HCT116 (cell line): ENCODE measurements around the gene NSUN2. TPM values are rescaled to one million over a fixed set of nuclear protein-coding genes. Genes with fewer than 3 reads are reported as not detected.

ENCODE experiments used
- ATAC-seq: fragments of 200-7000 bp; cut with Tn5 transposase; 2 replicates; pipeline ENCODE4 v1.9.1; 2020; ENCODE audit warnings: mild to moderate bottlenecking, moderate library complexity
- BruUV-seq: library from RNA; stranded (reverse); fragments of 400-500 nt; replicated peaks from 2 replicates; lab custom pipeline; 2021; lab: Mats Ljungman, UMichigan
- CTCF ChIA-PET: fragments of 300-600 bp; sonication (Branson Sonifier 250); formaldehyde crosslinking; loops from one replicate; lab custom pipeline; 2021; ENCODE audit warnings: antibody characterized with exemption; lab: Charles Lee
- POLR2A ChIA-PET: fragments of 300-600, 350-600 bp; sonication (Branson Sonifier 250); formaldehyde crosslinking; loops from one replicate; lab custom pipeline; 2021; ENCODE audit warnings: antibody characterized with exemption; lab: Charles Lee
- RAD21 ChIA-PET, 2 experiments: fragments of 300-600 bp; sonication (Branson Sonifier 250); formaldehyde crosslinking; loops; one replicate each; lab custom pipeline; 2023; ENCODE audit warnings: low total read pairs in 2 of 2; ENCODE audit not compliant: uncharacterized antibody in 2 of 2, unreplicated experiment in 2 of 2, low non-redundant PET in 1 of 2; lab: Charles Lee
- DNase-seq: peaks from one replicate; pipeline ENCODE4 v3.0.0-alpha.2; 2010; ENCODE audit warnings: low read depth, low spot score
- H2AFZ ChIP-seq: fragments of 200-600 bp; shearing (Covaris generic), sonication (generic); 2 replicates; pipeline ENCODE4 v1.6.1; 2017; ENCODE audit warnings: low read depth, mixed run types, mixed read lengths, antibody characterized with exemption, low read length; ENCODE audit not compliant: poor library complexity, severe bottlenecking
- H3K27ac ChIP-seq: 2 replicates; pipeline ENCODE4 v1.5.1; 2012; ENCODE audit warnings: low read depth, low read length
- H3K27me3 ChIP-seq: fragments of 200-600 bp; sonication (generic); 2 replicates; pipeline ENCODE4 v1.6.1; 2016; ENCODE audit warnings: mixed run types, low read length, mixed read lengths; ENCODE audit not compliant: insufficient read depth
- H3K36me3 ChIP-seq, 2 experiments: fragments of 200-500 bp in 1 of 2; fragments of 200-600 bp in 1 of 2; sonication (Bioruptor generic) in 1 of 2; sonication (generic) in 1 of 2; 2 replicates each; pipeline versions ENCODE4 v1.5.1 to v1.6.1; 2014 to 2016; ENCODE audit warnings: low read length in 2 of 2, inconsistent platforms in 1 of 2, mixed read lengths in 1 of 2, mixed run types in 1 of 2; ENCODE audit not compliant: insufficient read depth in 2 of 2, control insufficient read depth in 1 of 2
- H3K4me1 ChIP-seq, 2 experiments: fragments of 200-600 bp in 1 of 2; sonication (generic) in 1 of 2; 2 replicates each; pipeline versions ENCODE4 v1.5.1 to v1.6.1; 2012 to 2017; ENCODE audit warnings: low read length in 2 of 2, inconsistent platforms in 1 of 2, mild to moderate bottlenecking in 1 of 2, mixed read lengths in 1 of 2, mixed run types in 1 of 2, moderate library complexity in 1 of 2; ENCODE audit not compliant: insufficient read depth in 2 of 2, control insufficient read depth in 1 of 2
- H3K4me2 ChIP-seq: fragments of 200-600 bp; sonication (generic); 2 replicates; pipeline ENCODE4 v1.6.1; 2017; ENCODE audit warnings: mixed run types, low read length, mixed read lengths
- H3K4me3 ChIP-seq, 2 experiments: fragments of 200-600 bp in 1 of 2; sonication (generic) in 1 of 2; replicated peaks in 1 of 2; 2 replicates each; pipeline ENCODE4 v1.5.1; 2011 to 2016; ENCODE audit warnings: low read length in 2 of 2, control low read depth in 1 of 2, low read depth in 1 of 2, mild to moderate bottlenecking in 1 of 2, mixed read lengths in 1 of 2, mixed run types in 1 of 2
- H3K79me2 ChIP-seq: fragments of 200-600 bp; sonication (generic); 2 replicates; pipeline ENCODE4 v1.6.1; 2017; ENCODE audit warnings: mild to moderate bottlenecking, mixed run types, low read length, moderate library complexity, mixed read lengths; ENCODE audit not compliant: insufficient read depth
- H3K9ac ChIP-seq: fragments of 200-600 bp; sonication (generic); 2 replicates; pipeline ENCODE4 v1.6.1; 2016; ENCODE audit warnings: low read length, mixed read lengths
- H3K9me2 ChIP-seq: fragments of 200-600 bp; sonication (generic), shearing (Covaris generic); 2 replicates; pipeline ENCODE4 v1.6.1; 2017; ENCODE audit warnings: mixed run types, mild to moderate bottlenecking, moderate library complexity; ENCODE audit not compliant: insufficient read depth
- H3K9me3 ChIP-seq, 2 experiments: fragments of 200-500 bp in 1 of 2; fragments of 200-600 bp in 1 of 2; sonication (Bioruptor generic) in 1 of 2; sonication (generic) in 1 of 2; 2 replicates each; pipeline ENCODE4 v1.6.1; 2014 to 2017; ENCODE audit warnings: low read length in 2 of 2, mixed read lengths in 2 of 2, inconsistent platforms in 1 of 2, low read depth in 1 of 2, mild to moderate bottlenecking in 1 of 2, mixed run types in 1 of 2, moderate library complexity in 1 of 2; ENCODE audit not compliant: control insufficient read depth in 1 of 2, insufficient read depth in 1 of 2
- H4K20me1 ChIP-seq: fragments of 200-600 bp; sonication (generic), shearing (Covaris generic); 2 replicates; pipeline ENCODE4 v1.6.1; 2017; ENCODE audit warnings: mixed run types, mild to moderate bottlenecking, moderate library complexity; ENCODE audit not compliant: insufficient read depth
- CBX3 ChIP-seq: IDR thresholded peaks from 2 replicates; pipeline ENCODE4 v1.6.1; 2012; ENCODE audit warnings: low read depth
- CEBPB ChIP-seq: IDR thresholded peaks from 2 replicates; pipeline ENCODE4 v1.6.1; 2012; ENCODE audit warnings: low read depth
- EGR1 ChIP-seq: IDR thresholded peaks from 2 replicates; pipeline ENCODE4 v1.6.1; 2012; ENCODE audit warnings: low read depth
- EZH2 ChIP-seq: fragments of 200-600 bp; sonication (generic); IDR thresholded peaks from 2 replicates; pipeline ENCODE4 v1.6.1; 2017; ENCODE audit warnings: antibody characterized with exemption, mixed run types
- EZH2phosphoT487 ChIP-seq: fragments of 200-600 bp; IDR thresholded peaks from 2 replicates; pipeline ENCODE4 v1.6.1; 2018; ENCODE audit warnings: antibody characterized with exemption, borderline replicate concordance
- FOSL1 ChIP-seq: IDR thresholded peaks from 2 replicates; pipeline ENCODE4 v1.6.1; 2012; ENCODE audit warnings: low read depth
- MAX ChIP-seq: IDR thresholded peaks from 2 replicates; pipeline ENCODE4 v1.6.1; 2012
- POLR2A ChIP-seq: IDR thresholded peaks from 2 replicates; pipeline ENCODE4 v1.7.0; 2011; ENCODE audit warnings: borderline replicate concordance; ENCODE audit not compliant: insufficient read depth, insufficient read length; ENCODE audit errors: extremely low read depth
- POLR2AphosphoS5 ChIP-seq: IDR thresholded peaks from 2 replicates; pipeline ENCODE4 v1.6.1; 2011; ENCODE audit warnings: mild to moderate bottlenecking, low read depth, low read length, moderate library complexity
- REST ChIP-seq: IDR thresholded peaks from 2 replicates; pipeline ENCODE4 v1.6.1; 2012; ENCODE audit warnings: low read depth
- SIN3A ChIP-seq: IDR thresholded peaks from 2 replicates; pipeline ENCODE4 v1.6.1; 2012; ENCODE audit warnings: low read depth
- SRF ChIP-seq: IDR thresholded peaks from 2 replicates; pipeline ENCODE4 v1.6.1; 2012; ENCODE audit warnings: low read depth
- TCF7L2 ChIP-seq: IDR thresholded peaks from 2 replicates; pipeline ENCODE4 v1.7.0; 2011; ENCODE audit warnings: borderline replicate concordance, inconsistent platforms; ENCODE audit not compliant: insufficient read depth, insufficient read length; ENCODE audit errors: extremely low read depth
- YY1 ChIP-seq: IDR thresholded peaks from 2 replicates; pipeline ENCODE4 v1.6.1; 2011; ENCODE audit warnings: low read length, low read depth, moderate library complexity, mild to moderate bottlenecking; ENCODE audit not compliant: insufficient replicate concordance; ENCODE audit errors: extremely low read depth
- ZBTB33 ChIP-seq: IDR thresholded peaks from 2 replicates; pipeline ENCODE4 v1.6.1; 2011; ENCODE audit warnings: mild to moderate bottlenecking, low read length, moderate library complexity; ENCODE audit not compliant: insufficient replicate concordance; ENCODE audit errors: extremely low read depth
- ZFX ChIP-seq: fragments of 450-650 bp; IDR thresholded peaks from 2 replicates; pipeline ENCODE4 v1.6.1; 2017
- ZNF274 ChIP-seq: fragments of 200-500 bp; sonication (Bioruptor generic); IDR thresholded peaks from 2 replicates; pipeline ENCODE4 v1.6.1; 2014; ENCODE audit warnings: mild to moderate bottlenecking, low read depth, low read length, inconsistent platforms
- intact Hi-C: fragments of 100-400 bp; cut with micrococcal nuclease; formaldehyde crosslinking; loops from 2 replicates; pipeline ENCODE4 v1.10.0; 2022
- total RNA-seq: library from RNA; stranded (reverse); gene quantifications from one replicate; pipeline ENCODE4 v1.2.1, GENCODE V29; 2021; ENCODE audit not compliant: unreplicated experiment

NSUN2 gene
- total RNA-seq, 1 experiment from 2014 or later, result 101 TPM

- Histone ChIP-seq H3K9me2 (no peaks in the 10 kb centered on the region), H3K4me3 (no peak overlapping the region), H2AFZ (no peak overlapping the region), H3K4me2 (no peak overlapping the region), H4K20me1 (peaks cover 8% of the 10 kb centered on the region; the same call in 1 of the 2 replicates), H3K9ac (no peak overlapping the region), H3K36me3 (peaks cover 78% of the 10 kb centered on the region in 2 experiments), H3K27me3 (no peaks in the 10 kb centered on the region), H3K9me3 (no peaks in the 10 kb centered on the region), H3K4me1 (no peaks in the 10 kb centered on the region), H3K79me2 (peaks cover 43% of the 10 kb centered on the region), H3K27ac (no peak overlapping the region)
- no TSS peak for BruUV-seq
- intact Hi-C loops, result no loop called here
- ChIA-PET CTCF (no interaction called here), RAD21 (no interaction called here), POLR2A (no interaction called here)
- DNase-seq (no peak), ATAC-seq (no peak)
- no peak for TF ChIP-seq TCF7L2
- no peak for TF ChIP-seq ZFX
- TF ChIP-seq POLR2A, result no peak
- no peak for TF ChIP-seq SRF
- no peak for TF ChIP-seq EGR1
- no peak for TF ChIP-seq CEBPB
- TF ChIP-seq REST, result no peak
- no peak for TF ChIP-seq POLR2AphosphoS5
- TF ChIP-seq EZH2phosphoT487, result no peak
- TF ChIP-seq CBX3, result no peak
- no peak for TF ChIP-seq ZNF274
- TF ChIP-seq MAX, result no peak
- no peak for TF ChIP-seq YY1
- no peak for TF ChIP-seq EZH2
- no peak for TF ChIP-seq ZBTB33
- TF ChIP-seq FOSL1, result no peak
- TF ChIP-seq SIN3A, result no peak
These were observed 29.2 kb downstream of the NSUN2 start for GRCh38 chr5:6603643-6604042.
